Heart right ventricle (tissue), 16 donors: Measurements from ENCODE around the gene PNLIPRP1. TPM values are rescaled to one million over a fixed set of nuclear protein-coding genes. Genes with fewer than 3 reads are reported as not detected.

Experiments
- ATAC-seq, 8 donors: fragments of 200-7000 bp; cut with Tn5 transposase; one replicate each; pipeline ENCODE4 v1.9.1; 2020; ENCODE audit warnings: mild to moderate bottlenecking in 8 of 8, moderate library complexity in 8 of 8, moderate number of reproducible peaks in 1 of 8
- DNase-seq, 2 donors: peaks; one replicate each; pipeline ENCODE4 v3.0.0-alpha.2; 2020
- H3K27ac ChIP-seq, 10 donors: fragments of 200-600 bp; sonication (generic) in 2 of 10; one replicate each; pipeline versions ENCODE4 v1.5.0 to v1.8.0; 2020 to 2022; ENCODE audit warnings: mild to moderate bottlenecking in 3 of 10
- H3K27me3 ChIP-seq, 7 donors: fragments of 200-600 bp; one replicate each; pipeline ENCODE4 v1.8.0; 2021 to 2022; ENCODE audit warnings: mild to moderate bottlenecking in 2 of 7
- H3K36me3 ChIP-seq, 9 donors: fragments of 200-600 bp; sonication (generic) in 1 of 9; one replicate each; pipeline versions ENCODE4 v1.5.0 to v1.8.0; 2020 to 2022; ENCODE audit warnings: mild to moderate bottlenecking in 2 of 9
- H3K4me1 ChIP-seq, 9 donors: fragments of 200-600 bp; sonication (generic) in 1 of 9; one replicate each; pipeline versions ENCODE4 v1.5.0 to v1.8.0; 2020 to 2022; ENCODE audit warnings: mild to moderate bottlenecking in 4 of 9
- H3K4me3 ChIP-seq, 10 donors: fragments of 200-600 bp; sonication (generic) in 2 of 10; one replicate each; pipeline versions ENCODE4 v1.5.0 to v1.8.0; 2020 to 2022; ENCODE audit warnings: mild to moderate bottlenecking in 7 of 10, moderate library complexity in 2 of 10
- H3K9me3 ChIP-seq, 11 donors: fragments of 200-600 bp in 10 of 11; sonication (generic) in 2 of 11; one replicate each; pipeline versions ENCODE4 v1.5.0 to v1.8.0; 2013 to 2022; ENCODE audit warnings: mild to moderate bottlenecking in 2 of 11, control low read depth in 1 of 11, moderate library complexity in 1 of 11
- WGBS, 2 donors: extraction: QIAGEN DNeasy Blood & Tissue Kit; methylation state at CpG; one replicate each; pipeline ENCODE4 v1.1.7; 2013; ENCODE audit warnings: inconsistent platforms in 1 of 2; 5-methylcytosine and 5-hydroxymethylcytosine counted together
- intact Hi-C, 10 donors: fragments of 100-400 bp; cut with DNase I; formaldehyde crosslinking; loops; one replicate each; pipeline versions ENCODE4 v1.11.1 to v1.14.2; 2022
- polyA plus RNA-seq, 2 donors: library from polyadenylated mRNA; stranded (reverse); fragments of 200-250 nt; gene quantifications; one replicate each; pipeline ENCODE4 v1.2.3, GENCODE V29; 2013
- total RNA-seq, 10 donors: library from RNA; stranded (reverse); fragmentation: NEBNext Ultra II Directional in 3 of 10; extraction: Animal tissue kit (Norgen Biotek cat#: 25700) in 3 of 10; gene quantifications; one replicate each; pipeline versions ENCODE4 v1.2.1 to v1.2.4, GENCODE V29; 2021 to 2023
- TF ChIP-seq, protein P1 (sequence below), 9 donors: fragments of 200-600 bp; sonication (generic) in 2 of 9; IDR thresholded peaks; one replicate each; pipeline versions ENCODE4 v1.5.0 to v1.8.0; 2021 to 2022; ENCODE audit warnings: antibody characterized with exemption in 9 of 9, mild to moderate bottlenecking in 5 of 9, moderate library complexity in 1 of 9
- donor health status: Arrhythmogenic right ventricular cardiomyopathy.
- donor health status: ischemic (EF 13 %, LVEDD 7.1; RV severe dilation, severe dysfunction).
- donor health status: healthy with polysubstance abuse.
- donor health status: DM: no; HTN: yes; CAD: no.
- donor health status: DM: no; HTN: no; CAD: no.
- donor health status: ischemic (EF 25% LVEDD 6.9; RV normal size, moderate dysfunction).
- donor health status: ischemic (EF 25% LVEDD 5.7; RV mildly dilated, moderate dysfunction).
- donor health status: healthy.
- donor health status: DM: yes; HTN: yes; CAD: no.
- donor health status: Ischemic cardiomyopathy.
- donor health status: ischemic (EF 35%, LVEDD 5.7; RV mildly dilated, moderate dysfunction).
- donor health status: nonischemic (EF 11% LVEDD 7.7; RV severe dilation, severe dysfunction).
- donor health status: DM: yes; HTN: yes; CAD: no.
- donor health status: PGD.
- donor health status: ischemic (EF 29% LVEDD 5.4; RV normal size, mild dysfunction).
- donor health status: nonischemic (EF 23%, LVEDD 6.1; RV moderate dilation, normal function).

Gene PNLIPRP1
- total and polyA plus RNA-seq, 12 donors = 0.16 to 1.2 (median 0.64) TPM; not detected in 4

GRCh38 chr10:116648903-116649302 lies 58.1 kb downstream of the PNLIPRP1 start:
- WGBS, 2 donors = 80 to 84% methylated on average over 8 of the region's 8 CpGs
- intact Hi-C loops = no loop called here
- no peak overlapping the region for H3K4me3 ChIP-seq
- no peaks in the 10 kb centered on the region for H3K36me3 ChIP-seq
- H3K9me3 ChIP-seq = peaks cover 0 to 22% (median 8%) of the 10 kb centered on the region in 11 donors
- H3K27ac ChIP-seq = no peak overlapping the region
- H3K4me1 ChIP-seq = no peaks in the 10 kb centered on the region
- DNase-seq = no peak
- H3K27me3 ChIP-seq = peaks cover 0 to 29% (median 2%) of the 10 kb centered on the region in 7 donors
- TF ChIP-seq, protein P1, sequence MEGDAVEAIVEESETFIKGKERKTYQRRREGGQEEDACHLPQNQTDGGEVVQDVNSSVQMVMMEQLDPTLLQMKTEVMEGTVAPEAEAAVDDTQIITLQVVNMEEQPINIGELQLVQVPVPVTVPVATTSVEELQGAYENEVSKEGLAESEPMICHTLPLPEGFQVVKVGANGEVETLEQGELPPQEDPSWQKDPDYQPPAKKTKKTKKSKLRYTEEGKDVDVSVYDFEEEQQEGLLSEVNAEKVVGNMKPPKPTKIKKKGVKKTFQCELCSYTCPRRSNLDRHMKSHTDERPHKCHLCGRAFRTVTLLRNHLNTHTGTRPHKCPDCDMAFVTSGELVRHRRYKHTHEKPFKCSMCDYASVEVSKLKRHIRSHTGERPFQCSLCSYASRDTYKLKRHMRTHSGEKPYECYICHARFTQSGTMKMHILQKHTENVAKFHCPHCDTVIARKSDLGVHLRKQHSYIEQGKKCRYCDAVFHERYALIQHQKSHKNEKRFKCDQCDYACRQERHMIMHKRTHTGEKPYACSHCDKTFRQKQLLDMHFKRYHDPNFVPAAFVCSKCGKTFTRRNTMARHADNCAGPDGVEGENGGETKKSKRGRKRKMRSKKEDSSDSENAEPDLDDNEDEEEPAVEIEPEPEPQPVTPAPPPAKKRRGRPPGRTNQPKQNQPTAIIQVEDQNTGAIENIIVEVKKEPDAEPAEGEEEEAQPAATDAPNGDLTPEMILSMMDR (IDR thresholded peaks at IDR 0.05) = no peak
- no peak for ATAC-seq

DNA sequence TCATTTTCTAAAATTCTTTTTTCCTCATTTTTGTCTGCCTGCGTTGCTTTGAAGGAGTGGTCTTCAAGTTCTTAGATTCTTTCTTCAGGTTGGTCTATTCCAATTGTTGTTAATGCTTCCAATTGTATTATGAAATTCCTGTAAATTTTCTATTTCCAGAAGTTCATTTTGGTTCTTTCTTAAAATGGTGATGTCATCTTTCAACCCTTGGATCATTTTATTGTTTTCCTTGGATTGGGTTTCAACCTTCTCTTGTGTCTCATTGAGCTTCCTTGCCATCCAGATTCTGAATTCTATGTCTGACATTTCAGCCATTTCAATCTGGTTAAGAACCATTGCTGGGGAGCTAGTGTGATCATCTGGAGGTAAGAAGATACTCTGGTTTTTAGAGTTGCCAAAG lies 63.1 kb downstream of the PNLIPRP1 start:
- no peaks in the 10 kb centered on the region for H3K4me1 ChIP-seq
- no peak for DNase-seq
- no peak for ATAC-seq
- TF ChIP-seq, protein P1 (IDR thresholded peaks at IDR 0.05) = no peak
- intact Hi-C loops = no loop called here
- peaks cover 0 to 23% (median 12%) of the 10 kb centered on the region in 7 donors for H3K27me3 ChIP-seq
- H3K36me3 ChIP-seq = no peaks in the 10 kb centered on the region
- H3K9me3 ChIP-seq = peaks cover 0 to 22% (median 7%) of the 10 kb centered on the region in 11 donors
- H3K4me3 ChIP-seq = no peak overlapping the region
- 76 to 82% methylated on average over 1 of the region's 1 CpG for WGBS, 2 donors
- H3K27ac ChIP-seq = no peak overlapping the region

DNA sequence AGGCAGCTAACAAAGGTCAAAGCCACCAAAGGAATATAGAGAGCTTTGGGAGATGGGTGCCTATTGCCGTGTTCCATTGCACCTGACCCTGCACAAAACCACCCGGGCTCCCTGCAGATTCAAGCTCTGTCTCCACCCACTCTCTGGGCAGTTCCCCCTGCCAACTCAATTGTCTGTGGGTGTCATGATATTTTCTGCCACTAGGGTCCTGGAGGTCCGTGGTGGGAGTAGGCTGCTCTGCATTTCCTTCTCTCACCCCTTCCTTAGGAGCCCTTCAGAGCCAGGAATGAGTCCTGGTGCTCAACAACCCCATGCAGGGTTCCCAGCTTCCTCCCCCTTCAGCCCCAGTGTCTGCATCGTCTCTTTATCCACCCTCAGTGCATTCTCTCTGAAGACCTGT lies 64.1 kb downstream of the PNLIPRP1 start:
- ATAC-seq (no peak), DNase-seq (no peak)
- Histone ChIP-seq H3K4me1 (no peaks in the 10 kb centered on the region), H3K4me3 (no peak overlapping the region), H3K36me3 (no peaks in the 10 kb centered on the region), H3K9me3 (peaks cover 0 to 16% (median 0%) of the 10 kb centered on the region in 11 donors), H3K27me3 (peaks cover 0 to 23% (median 12%) of the 10 kb centered on the region in 7 donors), H3K27ac (no peak overlapping the region)
- TF ChIP-seq, protein P1 (IDR thresholded peaks at IDR 0.05) = peak in 1 of 9 donors; percentile 16
- WGBS, 2 donors = 45 to 57% methylated on average over 4 of the region's 4 CpGs
- intact Hi-C loops = no loop called here

DNA sequence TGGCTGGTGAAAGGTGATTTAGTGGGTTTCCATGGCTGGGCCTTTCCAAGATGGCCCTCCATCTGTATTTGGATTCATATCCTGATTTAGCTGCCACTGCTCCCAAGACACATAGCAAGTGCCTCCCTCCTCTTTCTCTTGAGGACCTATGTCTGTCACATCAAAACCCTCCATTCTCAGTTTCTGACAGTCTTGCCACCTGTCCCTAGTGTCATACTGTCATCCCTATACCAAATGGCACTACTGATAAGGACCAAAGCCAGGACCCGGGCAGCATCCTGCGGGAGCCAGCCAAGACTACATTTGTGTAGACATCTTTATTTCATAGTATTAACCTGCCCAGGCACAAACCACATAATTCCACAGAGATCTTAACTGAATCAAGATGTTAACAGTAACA lies 64.8 kb downstream of the PNLIPRP1 start:
- no peak overlapping the region for H3K27ac ChIP-seq
- ATAC-seq = no peak
- WGBS, 2 donors = 77 to 83% methylated on average over 2 of the region's 2 CpGs
- intact Hi-C loops = no loop called here
- peaks cover 0 to 10% (median 0%) of the 10 kb centered on the region in 11 donors for H3K9me3 ChIP-seq
- no peak for DNase-seq
- H3K4me1 ChIP-seq = no peaks in the 10 kb centered on the region
- H3K27me3 ChIP-seq = peaks cover 0 to 23% (median 12%) of the 10 kb centered on the region in 7 donors
- TF ChIP-seq, protein P1 (IDR thresholded peaks at IDR 0.05) = no peak
- H3K36me3 ChIP-seq = no peaks in the 10 kb centered on the region
- no peak overlapping the region for H3K4me3 ChIP-seq
